ENCODE measurements around the gene CEP95. TPM values are rescaled to one million over a fixed set of nuclear protein-coding genes. Genes with fewer than 3 reads are reported as not detected.

Gene CEP95
- total RNA-seq, 1 experiment from 2014 or later, result 77.0 TPM

DNA sequence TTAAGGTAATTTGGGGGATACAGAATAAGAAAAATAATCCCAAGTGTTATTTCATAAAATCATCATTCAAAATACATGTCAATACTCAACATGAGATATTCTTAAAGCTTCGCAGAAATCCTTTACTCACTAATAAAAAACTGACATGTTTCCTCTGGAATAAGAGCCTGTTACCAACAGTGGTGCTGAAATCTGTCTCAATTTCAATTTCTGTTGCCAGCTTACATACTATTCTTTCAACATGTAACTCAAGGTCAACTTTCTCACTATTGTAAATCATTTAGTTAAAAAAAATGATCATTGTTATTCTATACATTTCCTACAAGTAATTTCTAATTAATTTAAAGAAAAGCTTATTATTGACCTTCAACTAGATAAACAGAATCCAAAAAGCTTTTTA is 67.9 kb downstream of the CEP95 start:
- no peak overlapping the region for H3K27ac ChIP-seq (ENCODE audit: low read depth, low read length)
- ChIA-PET POLR2A (interaction anchor here (0.9 to 1.3 kb wide), 2 partner anchors 9 to 75 kb away, joined by 3 to 4 read pairs; no protein-coding TSS in a partner anchor), CTCF (interaction anchor here (1.1 to 1.2 kb wide), 2 partner anchors 75 to 162 kb away, joined by 3 read pairs; no protein-coding TSS in a partner anchor), RAD21 (ENCODE audit: low non-redundant PET in 1 of 2, low total read pairs in 2 of 2, uncharacterized antibody in 2 of 2, unreplicated experiment in 2 of 2) (no interaction called here)
- intact Hi-C loops (cut with micrococcal nuclease), result no loop called here
- peaks cover 63% of the 10 kb centered on the region for H3K79me2 ChIP-seq (ENCODE audit: insufficient read depth, low read length)
- H4K20me1 ChIP-seq (ENCODE audit: insufficient read depth), result no peaks in the 10 kb centered on the region; the same call in 1 of the 2 replicates
- no peaks in the 10 kb centered on the region for H3K9me3 ChIP-seq (ENCODE audit: control insufficient read depth in 1 of 2, insufficient read depth in 1 of 2, low read depth in 1 of 2, low read length in 2 of 2)
- no peak for DNase-seq (ENCODE audit: low read depth, low spot score)
- no peaks in the 10 kb centered on the region for H3K4me1 ChIP-seq (ENCODE audit: control insufficient read depth in 1 of 2, insufficient read depth in 2 of 2, low read length in 2 of 2)
- no peak for TF ChIP-seq EGR1 (IDR thresholded peaks at IDR 0.05; ENCODE audit: low read depth)
- TF ChIP-seq, protein P1, sequence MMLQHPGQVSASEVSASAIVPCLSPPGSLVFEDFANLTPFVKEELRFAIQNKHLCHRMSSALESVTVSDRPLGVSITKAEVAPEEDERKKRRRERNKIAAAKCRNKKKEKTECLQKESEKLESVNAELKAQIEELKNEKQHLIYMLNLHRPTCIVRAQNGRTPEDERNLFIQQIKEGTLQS (IDR thresholded peaks at IDR 0.05), result no peak
- TF ChIP-seq POLR2AphosphoS5 (IDR thresholded peaks at IDR 0.05; ENCODE audit: low read depth, low read length), result no peak
- no peak for TF ChIP-seq CEBPB (IDR thresholded peaks at IDR 0.05; ENCODE audit: low read depth)
- TF ChIP-seq JUND (IDR thresholded peaks at IDR 0.05), result no peak
- TF ChIP-seq, protein P2, sequence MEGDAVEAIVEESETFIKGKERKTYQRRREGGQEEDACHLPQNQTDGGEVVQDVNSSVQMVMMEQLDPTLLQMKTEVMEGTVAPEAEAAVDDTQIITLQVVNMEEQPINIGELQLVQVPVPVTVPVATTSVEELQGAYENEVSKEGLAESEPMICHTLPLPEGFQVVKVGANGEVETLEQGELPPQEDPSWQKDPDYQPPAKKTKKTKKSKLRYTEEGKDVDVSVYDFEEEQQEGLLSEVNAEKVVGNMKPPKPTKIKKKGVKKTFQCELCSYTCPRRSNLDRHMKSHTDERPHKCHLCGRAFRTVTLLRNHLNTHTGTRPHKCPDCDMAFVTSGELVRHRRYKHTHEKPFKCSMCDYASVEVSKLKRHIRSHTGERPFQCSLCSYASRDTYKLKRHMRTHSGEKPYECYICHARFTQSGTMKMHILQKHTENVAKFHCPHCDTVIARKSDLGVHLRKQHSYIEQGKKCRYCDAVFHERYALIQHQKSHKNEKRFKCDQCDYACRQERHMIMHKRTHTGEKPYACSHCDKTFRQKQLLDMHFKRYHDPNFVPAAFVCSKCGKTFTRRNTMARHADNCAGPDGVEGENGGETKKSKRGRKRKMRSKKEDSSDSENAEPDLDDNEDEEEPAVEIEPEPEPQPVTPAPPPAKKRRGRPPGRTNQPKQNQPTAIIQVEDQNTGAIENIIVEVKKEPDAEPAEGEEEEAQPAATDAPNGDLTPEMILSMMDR (IDR thresholded peaks at IDR 0.05 in 2 of 3, conservative IDR thresholded peaks at IDR 0.05 in 1 of 3; ENCODE audit: borderline replicate concordance in 1 of 3, insufficient read depth in 1 of 3, low read depth in 2 of 3, low read length in 2 of 3), result no peak
- TF ChIP-seq, protein P3, sequence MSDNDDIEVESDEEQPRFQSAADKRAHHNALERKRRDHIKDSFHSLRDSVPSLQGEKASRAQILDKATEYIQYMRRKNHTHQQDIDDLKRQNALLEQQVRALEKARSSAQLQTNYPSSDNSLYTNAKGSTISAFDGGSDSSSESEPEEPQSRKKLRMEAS (IDR thresholded peaks at IDR 0.05), result no peak
- TF ChIP-seq CBX3 (IDR thresholded peaks at IDR 0.05; ENCODE audit: low read depth), result no peak
- no peak for TF ChIP-seq SRF (IDR thresholded peaks at IDR 0.05; ENCODE audit: low read depth)
- TF ChIP-seq, protein P4, sequence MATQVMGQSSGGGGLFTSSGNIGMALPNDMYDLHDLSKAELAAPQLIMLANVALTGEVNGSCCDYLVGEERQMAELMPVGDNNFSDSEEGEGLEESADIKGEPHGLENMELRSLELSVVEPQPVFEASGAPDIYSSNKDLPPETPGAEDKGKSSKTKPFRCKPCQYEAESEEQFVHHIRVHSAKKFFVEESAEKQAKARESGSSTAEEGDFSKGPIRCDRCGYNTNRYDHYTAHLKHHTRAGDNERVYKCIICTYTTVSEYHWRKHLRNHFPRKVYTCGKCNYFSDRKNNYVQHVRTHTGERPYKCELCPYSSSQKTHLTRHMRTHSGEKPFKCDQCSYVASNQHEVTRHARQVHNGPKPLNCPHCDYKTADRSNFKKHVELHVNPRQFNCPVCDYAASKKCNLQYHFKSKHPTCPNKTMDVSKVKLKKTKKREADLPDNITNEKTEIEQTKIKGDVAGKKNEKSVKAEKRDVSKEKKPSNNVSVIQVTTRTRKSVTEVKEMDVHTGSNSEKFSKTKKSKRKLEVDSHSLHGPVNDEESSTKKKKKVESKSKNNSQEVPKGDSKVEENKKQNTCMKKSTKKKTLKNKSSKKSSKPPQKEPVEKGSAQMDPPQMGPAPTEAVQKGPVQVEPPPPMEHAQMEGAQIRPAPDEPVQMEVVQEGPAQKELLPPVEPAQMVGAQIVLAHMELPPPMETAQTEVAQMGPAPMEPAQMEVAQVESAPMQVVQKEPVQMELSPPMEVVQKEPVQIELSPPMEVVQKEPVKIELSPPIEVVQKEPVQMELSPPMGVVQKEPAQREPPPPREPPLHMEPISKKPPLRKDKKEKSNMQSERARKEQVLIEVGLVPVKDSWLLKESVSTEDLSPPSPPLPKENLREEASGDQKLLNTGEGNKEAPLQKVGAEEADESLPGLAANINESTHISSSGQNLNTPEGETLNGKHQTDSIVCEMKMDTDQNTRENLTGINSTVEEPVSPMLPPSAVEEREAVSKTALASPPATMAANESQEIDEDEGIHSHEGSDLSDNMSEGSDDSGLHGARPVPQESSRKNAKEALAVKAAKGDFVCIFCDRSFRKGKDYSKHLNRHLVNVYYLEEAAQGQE (IDR thresholded peaks at IDR 0.05; ENCODE audit: low read depth), result no peak
- TF ChIP-seq ELF1 (IDR thresholded peaks at IDR 0.05; ENCODE audit: borderline replicate concordance, low read depth), result no peak
- TF ChIP-seq POLR2A (IDR thresholded peaks at IDR 0.05; ENCODE audit: borderline replicate concordance, extremely low read depth, insufficient read depth, insufficient read length), result no peak
- no peak for TF ChIP-seq EZH2phosphoT487 (IDR thresholded peaks at IDR 0.05; ENCODE audit: borderline replicate concordance)
- no peak for TF ChIP-seq SP1 (IDR thresholded peaks at IDR 0.05; ENCODE audit: low read depth)
- TF ChIP-seq FOSL1 (IDR thresholded peaks at IDR 0.05; ENCODE audit: low read depth), result no peak
- TF ChIP-seq, protein P5, sequence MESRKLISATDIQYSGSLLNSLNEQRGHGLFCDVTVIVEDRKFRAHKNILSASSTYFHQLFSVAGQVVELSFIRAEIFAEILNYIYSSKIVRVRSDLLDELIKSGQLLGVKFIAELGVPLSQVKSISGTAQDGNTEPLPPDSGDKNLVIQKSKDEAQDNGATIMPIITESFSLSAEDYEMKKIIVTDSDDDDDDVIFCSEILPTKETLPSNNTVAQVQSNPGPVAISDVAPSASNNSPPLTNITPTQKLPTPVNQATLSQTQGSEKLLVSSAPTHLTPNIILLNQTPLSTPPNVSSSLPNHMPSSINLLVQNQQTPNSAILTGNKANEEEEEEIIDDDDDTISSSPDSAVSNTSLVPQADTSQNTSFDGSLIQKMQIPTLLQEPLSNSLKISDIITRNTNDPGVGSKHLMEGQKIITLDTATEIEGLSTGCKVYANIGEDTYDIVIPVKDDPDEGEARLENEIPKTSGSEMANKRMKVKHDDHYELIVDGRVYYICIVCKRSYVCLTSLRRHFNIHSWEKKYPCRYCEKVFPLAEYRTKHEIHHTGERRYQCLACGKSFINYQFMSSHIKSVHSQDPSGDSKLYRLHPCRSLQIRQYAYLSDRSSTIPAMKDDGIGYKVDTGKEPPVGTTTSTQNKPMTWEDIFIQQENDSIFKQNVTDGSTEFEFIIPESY (IDR thresholded peaks at IDR 0.05; ENCODE audit: extremely low read depth, insufficient replicate concordance, low read length), result no peak
- TF ChIP-seq TCF7L2 (IDR thresholded peaks at IDR 0.05; ENCODE audit: borderline replicate concordance, extremely low read depth, insufficient read depth, insufficient read length), result no peak
- no peak overlapping the region for H3K4me3 ChIP-seq (replicated peaks in 1 of 2; ENCODE audit: low read depth in 1 of 2, low read length in 2 of 2)
- H3K27me3 ChIP-seq (ENCODE audit: insufficient read depth, low read length), result no peaks in the 10 kb centered on the region
- no peak overlapping the region for H3K9ac ChIP-seq (ENCODE audit: low read length)
- ATAC-seq, result no peak
- H2AFZ ChIP-seq (ENCODE audit: low read depth, low read length, poor library complexity, severe bottlenecking), result no peak overlapping the region
- peaks cover 51 to 63% of the 10 kb centered on the region in 2 experiments for H3K36me3 ChIP-seq (ENCODE audit: control insufficient read depth in 1 of 2, insufficient read depth in 2 of 2, low read length in 2 of 2)
- no peak overlapping the region for H3K4me2 ChIP-seq (ENCODE audit: low read length)
- BruUV-seq (replicated peaks), result no TSS peak
- H3K9me2 ChIP-seq (ENCODE audit: insufficient read depth), result no peaks in the 10 kb centered on the region

Data from HCT116 (cell line).